ENCODE measurements around the gene DLG2. TPM values are rescaled to one million over a fixed set of nuclear protein-coding genes. Genes with fewer than 3 reads are reported as not detected.

DLG2 gene
- total RNA-seq, 1 donor from 2014 or later, result 5.9 TPM

DNA sequence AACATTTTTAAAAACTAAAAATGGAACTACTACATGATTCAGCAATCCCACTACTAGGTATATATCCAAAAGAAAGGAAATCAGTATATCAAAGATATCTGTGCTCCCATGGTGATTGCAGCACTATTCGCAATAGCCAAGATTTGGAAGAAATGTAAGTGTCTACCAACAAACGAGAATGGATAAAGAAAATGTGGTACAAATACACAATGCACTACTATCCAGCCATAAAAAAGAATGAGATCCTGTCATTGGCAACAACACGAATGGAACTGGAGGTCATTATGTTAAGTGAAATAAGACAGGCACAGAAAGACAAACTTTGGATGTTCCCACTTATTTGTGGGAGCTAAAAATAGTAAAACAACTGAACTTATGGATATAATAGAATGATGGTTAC is 1765.1 kb downstream of the DLG2 start:
- Mint-ChIP-seq H3K36me3 (no peaks in the 10 kb centered on the region), H3K4me3 (no peak overlapping the region), H3K27ac (no peak overlapping the region), H3K27me3 (no peaks in the 10 kb centered on the region), H3K4me1 (ENCODE audit: unreplicated experiment) (peaks cover 7% of the 10 kb centered on the region), H3K9me3 (peaks cover 4% of the 10 kb centered on the region)
- no peak for DNase-seq (ENCODE audit: extremely low spot score, unreplicated experiment)
- no peak for TF ChIP-seq CTCF (conservative IDR thresholded peaks at IDR 0.05)

DNA sequence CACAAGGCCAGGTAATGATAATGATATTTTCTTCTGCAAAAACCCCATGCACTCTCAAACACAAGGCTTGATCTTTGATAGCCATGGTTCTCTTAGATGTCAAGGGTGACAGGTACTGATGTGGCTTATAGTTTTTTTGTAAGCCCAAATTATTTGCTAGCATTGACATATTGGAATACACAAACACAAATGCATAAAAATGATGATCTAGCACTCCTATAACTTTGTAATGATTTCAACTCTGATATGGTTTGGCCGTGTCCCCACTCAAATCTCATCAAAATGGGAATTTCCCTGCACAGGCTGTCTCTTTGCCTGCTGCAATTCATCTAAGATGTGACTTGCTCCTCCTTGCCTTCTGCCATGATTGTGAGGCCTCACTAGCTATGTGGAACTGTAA is 1768.5 kb downstream of the DLG2 start:
- peaks cover 7% of the 10 kb centered on the region for H3K4me1 Mint-ChIP-seq (ENCODE audit: unreplicated experiment)
- no peaks in the 10 kb centered on the region for H3K36me3 Mint-ChIP-seq
- H3K27ac Mint-ChIP-seq, result no peak overlapping the region
- H3K27me3 Mint-ChIP-seq, result no peaks in the 10 kb centered on the region
- peaks cover 4% of the 10 kb centered on the region for H3K9me3 Mint-ChIP-seq
- DNase-seq (ENCODE audit: extremely low spot score, unreplicated experiment), result no peak
- no peak overlapping the region for H3K4me3 Mint-ChIP-seq
- TF ChIP-seq CTCF (conservative IDR thresholded peaks at IDR 0.05), result no peak

DNA sequence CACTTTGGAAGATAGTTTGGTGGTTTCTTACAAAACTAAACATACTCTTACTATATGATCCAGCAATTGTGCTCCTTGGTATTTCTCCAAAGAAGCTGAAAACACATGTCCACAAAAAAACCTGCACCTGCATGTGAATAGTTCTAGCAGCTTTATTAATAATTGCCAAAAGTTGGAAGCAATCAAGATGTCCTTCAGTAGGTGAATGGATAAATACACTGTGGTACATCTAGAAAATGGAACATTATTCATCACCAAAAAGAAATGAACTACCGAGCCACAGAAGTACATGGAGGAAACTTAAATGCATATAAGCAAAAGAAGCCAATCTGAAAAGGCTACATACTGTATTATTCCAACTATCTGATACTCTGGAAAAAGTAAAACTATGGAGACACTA is 1771.9 kb downstream of the DLG2 start:
- no peaks in the 10 kb centered on the region for H3K27me3 Mint-ChIP-seq
- no peak for TF ChIP-seq CTCF (conservative IDR thresholded peaks at IDR 0.05)
- no peak for DNase-seq (ENCODE audit: extremely low spot score, unreplicated experiment)
- no peak overlapping the region for H3K27ac Mint-ChIP-seq
- H3K4me3 Mint-ChIP-seq, result no peak overlapping the region
- no peaks in the 10 kb centered on the region for H3K9me3 Mint-ChIP-seq
- no peaks in the 10 kb centered on the region for H3K36me3 Mint-ChIP-seq
- H3K4me1 Mint-ChIP-seq (ENCODE audit: unreplicated experiment), result peaks cover 3% of the 10 kb centered on the region

DNA sequence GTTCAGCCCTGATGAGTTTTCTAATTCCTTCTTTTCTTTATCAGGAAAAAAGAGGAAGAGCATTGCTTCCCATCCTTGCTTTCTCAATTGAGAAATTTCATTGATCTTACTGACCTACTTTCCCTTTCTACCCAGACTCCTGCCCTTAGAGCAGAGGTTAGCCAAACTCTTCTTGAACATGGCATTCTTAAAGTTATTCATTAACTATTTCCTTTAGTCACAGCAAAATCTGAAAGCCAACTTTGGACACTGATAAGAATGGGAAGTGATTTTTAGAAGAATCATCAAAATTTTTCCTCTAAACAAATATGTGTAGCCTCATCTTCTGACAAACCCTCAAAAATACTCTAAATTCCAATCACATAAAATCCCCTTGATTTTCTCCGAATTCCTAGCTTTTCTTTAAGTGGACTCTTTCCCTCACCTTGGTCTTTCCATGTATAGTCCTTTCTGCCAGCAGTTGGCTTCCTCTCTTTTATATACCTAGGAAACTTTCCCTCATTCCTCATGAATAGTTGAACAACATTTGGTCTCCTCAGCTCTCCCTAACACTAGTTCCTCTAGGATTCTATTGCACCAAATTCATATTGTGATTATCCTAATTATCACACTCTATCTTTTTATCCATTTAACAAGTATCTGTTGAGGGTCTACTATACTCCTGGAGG is 1774.2 kb downstream of the DLG2 start:
- TF ChIP-seq CTCF (conservative IDR thresholded peaks at IDR 0.05), result no peak
- Mint-ChIP-seq H3K36me3 (no peaks in the 10 kb centered on the region), H3K4me1 (ENCODE audit: unreplicated experiment) (peaks cover 3% of the 10 kb centered on the region), H3K27me3 (no peaks in the 10 kb centered on the region), H3K27ac (no peak overlapping the region), H3K9me3 (no peaks in the 10 kb centered on the region), H3K4me3 (no peak overlapping the region)
- DNase-seq (ENCODE audit: extremely low spot score, unreplicated experiment), result no peak

- TF ChIP-seq CTCF (conservative IDR thresholded peaks at IDR 0.05), result no peak
- H3K4me1 Mint-ChIP-seq (ENCODE audit: unreplicated experiment), result peaks cover 3% of the 10 kb centered on the region
- no peak overlapping the region for H3K4me3 Mint-ChIP-seq
- H3K27ac Mint-ChIP-seq, result no peak overlapping the region
- no peaks in the 10 kb centered on the region for H3K27me3 Mint-ChIP-seq
- no peak for DNase-seq (ENCODE audit: extremely low spot score, unreplicated experiment)
- H3K36me3 Mint-ChIP-seq, result no peaks in the 10 kb centered on the region
- no peaks in the 10 kb centered on the region for H3K9me3 Mint-ChIP-seq
Observed at GRCh38 chr11:83852012-83852411, 1775.1 kb downstream of the DLG2 start.
